ENCODE results near the gene GRIN1.

DNA sequence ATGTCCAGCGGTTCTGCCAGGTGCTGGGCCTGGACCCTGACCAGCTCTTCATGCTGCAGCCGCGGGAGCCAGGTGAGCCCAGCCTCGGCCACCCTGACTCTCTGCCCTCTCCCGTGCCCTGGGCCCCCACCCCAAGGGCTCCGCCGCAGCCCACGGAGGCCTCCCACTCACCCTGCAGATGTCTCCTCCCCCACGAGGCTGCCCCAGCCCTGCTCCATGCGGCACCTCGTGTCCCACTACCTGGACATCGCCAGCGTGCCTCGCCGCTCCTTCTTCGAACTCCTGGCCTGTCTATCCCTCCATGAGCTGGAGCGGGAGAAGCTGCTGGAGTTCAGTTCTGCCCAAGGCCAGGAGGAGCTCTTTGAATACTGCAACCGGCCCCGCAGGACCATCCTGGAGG, 75.7 kb downstream of the GRIN1 start:
- TF ChIP-seq CTCF (conservative IDR thresholded peaks at IDR 0.05; ENCODE audit: low read length), result no peak
- no peak for TF ChIP-seq EZH2phosphoT487 (IDR thresholded peaks at IDR 0.05; ENCODE audit: borderline replicate concordance, low read depth, low read length)
